WTC11 (cell line): ENCODE data around the gene RRBP1. TPM values are rescaled to one million over a fixed set of nuclear protein-coding genes. Genes with fewer than 3 reads are reported as not detected.
A peak's percentile ranks its signal among the peaks of the same experiment; 100 is the strongest.

Source experiments
- ATAC-seq: fragments of 200-7000 bp; cut with Tn5 transposase; 2 replicates; pipeline ENCODE4 v1.10.0; 2021; ENCODE audit warnings: mild to moderate bottlenecking, moderate library complexity
- CTCF ChIA-PET: fragments of 300-600 bp; sonication (Branson Sonifier 250); formaldehyde crosslinking; loops from one replicate; lab custom pipeline; 2021; ENCODE audit warnings: antibody characterized with exemption; lab: Charles Lee
- POLR2A ChIA-PET: fragments of 350-600 bp; sonication (Branson Sonifier 250); formaldehyde crosslinking; loops from one replicate; lab custom pipeline; 2021; ENCODE audit warnings: antibody characterized with exemption; lab: Charles Lee
- DNase-seq: peaks from one replicate; pipeline ENCODE4 v3.0.0; 2021; ENCODE audit warnings: low spot score
- H3K27ac Mint-ChIP-seq: 2 replicates; pipeline ENCODE4 v1.8.0; 2021; ENCODE audit warnings: mixed read lengths
- H3K27me3 Mint-ChIP-seq: 2 replicates; pipeline ENCODE4 v1.8.0; 2021; ENCODE audit warnings: low read depth, mild to moderate bottlenecking, moderate library complexity, mixed read lengths
- H3K36me3 Mint-ChIP-seq: 2 replicates; pipeline ENCODE4 v1.8.0; 2021; ENCODE audit warnings: mixed read lengths
- H3K4me1 Mint-ChIP-seq: 2 replicates; pipeline ENCODE4 v1.8.0; 2022; ENCODE audit warnings: mixed read lengths
- H3K4me3 Mint-ChIP-seq: 2 replicates; pipeline ENCODE4 v1.8.0; 2021; ENCODE audit warnings: mild to moderate bottlenecking, moderate library complexity, mixed read lengths
- H3K9me3 Mint-ChIP-seq: 2 replicates; pipeline ENCODE4 v1.8.0; 2021; ENCODE audit warnings: mixed read lengths
- CDX4 ChIP-seq: fragments of 250-450 bp; sonication (Bioruptor Pico); IDR thresholded peaks from 2 replicates; pipeline ENCODE4 v1.9.0; 2021; ENCODE audit warnings: moderate library complexity, mild to moderate bottlenecking, inconsistent platforms, borderline replicate concordance
- FOXK1 ChIP-seq: sonication (generic); formaldehyde crosslinking; IDR thresholded peaks from 2 replicates; pipeline ENCODE4 v1.8.0; 2022; ENCODE audit warnings: mild to moderate bottlenecking, moderate library complexity, missing genetic modification reagents
- FOXP1 ChIP-seq: sonication (generic); formaldehyde crosslinking; IDR thresholded peaks from 2 replicates; pipeline ENCODE4 v1.8.0; 2022; ENCODE audit warnings: missing genetic modification reagents, mild to moderate bottlenecking, moderate library complexity, borderline replicate concordance
- GTF2I ChIP-seq: fragments of 250-450 bp; sonication (Bioruptor Pico); conservative IDR thresholded peaks from 2 replicates; pipeline ENCODE4 v1.4.0; 2021; ENCODE audit warnings: mild to moderate bottlenecking
- IRF2 ChIP-seq: sonication (generic); formaldehyde crosslinking; IDR thresholded peaks from 2 replicates; pipeline ENCODE4 v1.8.0; 2022; ENCODE audit warnings: low read depth, missing genetic modification reagents, borderline replicate concordance
- KAT7 ChIP-seq: sonication (generic); formaldehyde crosslinking; IDR thresholded peaks from 2 replicates; pipeline ENCODE4 v1.8.1; 2023; ENCODE audit warnings: missing genetic modification reagents, mild to moderate bottlenecking, borderline replicate concordance
- MYBL2 ChIP-seq: sonication (generic); formaldehyde crosslinking; IDR thresholded peaks from 2 replicates; pipeline ENCODE4 v1.8.1; 2023; ENCODE audit warnings: mild to moderate bottlenecking, moderate library complexity, missing genetic modification reagents
- NR1H2 ChIP-seq: sonication (generic); formaldehyde crosslinking; IDR thresholded peaks from 2 replicates; pipeline ENCODE4 v1.9.0; 2021; ENCODE audit warnings: mild to moderate bottlenecking, moderate library complexity, missing genetic modification reagents
- NR2C2 ChIP-seq: sonication (generic); formaldehyde crosslinking; IDR thresholded peaks from 2 replicates; pipeline ENCODE4 v1.8.0; 2022; ENCODE audit warnings: mild to moderate bottlenecking, missing genetic modification reagents
- NR3C1 ChIP-seq: sonication (generic); formaldehyde crosslinking; conservative IDR thresholded peaks from 2 replicates; pipeline ENCODE4 v1.8.1; 2023; ENCODE audit warnings: low read depth, mild to moderate bottlenecking, missing genetic modification reagents
- PREB ChIP-seq: sonication (generic); formaldehyde crosslinking; IDR thresholded peaks from 2 replicates; pipeline ENCODE4 v1.8.1; 2022; ENCODE audit warnings: mild to moderate bottlenecking, missing genetic modification reagents, moderate library complexity, borderline replicate concordance
- PRRX2 ChIP-seq: fragments of 250-450 bp; sonication (Bioruptor Pico); IDR thresholded peaks from 2 replicates; pipeline ENCODE4 v1.8.0; 2021; ENCODE audit warnings: mild to moderate bottlenecking
- RELA ChIP-seq: sonication (generic); formaldehyde crosslinking; IDR thresholded peaks from 2 replicates; pipeline ENCODE4 v1.8.1; 2022; ENCODE audit warnings: missing genetic modification reagents, mild to moderate bottlenecking, borderline replicate concordance
- SP1 ChIP-seq: sonication (generic); formaldehyde crosslinking; conservative IDR thresholded peaks from 2 replicates; pipeline ENCODE4 v1.8.1; 2022; ENCODE audit warnings: missing genetic modification reagents
- TCF7 ChIP-seq: sonication (generic); formaldehyde crosslinking; IDR thresholded peaks from 2 replicates; pipeline ENCODE4 v1.8.0; 2022; ENCODE audit warnings: mild to moderate bottlenecking, low read depth, missing genetic modification reagents, moderate library complexity
- TP53 ChIP-seq: sonication (generic); formaldehyde crosslinking; IDR thresholded peaks from 2 replicates; pipeline ENCODE4 v1.8.1; 2023; ENCODE audit warnings: mild to moderate bottlenecking, missing genetic modification reagents
- USF2 ChIP-seq: sonication (generic); formaldehyde crosslinking; IDR thresholded peaks from 2 replicates; pipeline ENCODE4 v1.8.1; 2023; ENCODE audit warnings: mild to moderate bottlenecking, missing genetic modification reagents, moderate library complexity
- ZBTB43 ChIP-seq: sonication (generic); formaldehyde crosslinking; IDR thresholded peaks from 2 replicates; pipeline ENCODE4 v1.8.1; 2023; ENCODE audit warnings: mild to moderate bottlenecking, missing genetic modification reagents
- ZNF138 ChIP-seq: sonication (generic); formaldehyde crosslinking; conservative IDR thresholded peaks from 2 replicates; pipeline ENCODE4 v1.8.1; 2022; ENCODE audit warnings: mild to moderate bottlenecking, moderate library complexity, missing genetic modification reagents
- ZNF532 ChIP-seq: fragments of 250-450 bp; sonication (Bioruptor Pico); IDR thresholded peaks from 2 replicates; pipeline ENCODE4 v1.9.0; 2021; ENCODE audit warnings: mild to moderate bottlenecking, borderline replicate concordance
- total RNA-seq: library from RNA; stranded (reverse); gene quantifications from 3 replicates; pipeline ENCODE4 v1.2.3, GENCODE V29; 2021

Gene RRBP1
- total RNA-seq, 1 experiment from 2014 or later, result 171 TPM

- H3K36me3 Mint-ChIP-seq, result no peaks in the 10 kb centered on the region
- no peaks in the 10 kb centered on the region for H3K27me3 Mint-ChIP-seq
- DNase-seq (no peak), ATAC-seq (no peak)
- POLR2A ChIA-PET, result interaction anchor here (1.4 kb wide), 1 partner anchor 12 kb away, joined by 4 read pairs; no protein-coding TSS in a partner anchor
- no peak overlapping the region for H3K4me3 Mint-ChIP-seq
- H3K27ac Mint-ChIP-seq, result peak overlapping the region; percentile 20
- no peak for TF ChIP-seq NR1H2 (CRISPR knock-in tag)
- peaks cover 80% of the 10 kb centered on the region for H3K4me1 Mint-ChIP-seq
- CTCF ChIA-PET, result interaction anchor here (1.2 to 2.9 kb wide), 3 partner anchors 12 to 271 kb away, joined by 3 to 8 read pairs (median 5); partner anchors contain the start of gene RRBP1
- no peaks in the 10 kb centered on the region for H3K9me3 Mint-ChIP-seq
Observed at GRCh38 chr20:17668432-17668831, 13.6 kb downstream of the RRBP1 start.

- POLR2A ChIA-PET, result interaction anchor here (1.4 kb wide), 1 partner anchor 13 kb away, joined by 4 read pairs; no protein-coding TSS in a partner anchor
- TF ChIP-seq RELA (no peak), ZBTB43 (CRISPR knock-in tag) (no peak), FOXP1 (CRISPR knock-in tag) (no peak), CDX4 (CRISPR knock-in tag) (no peak), ZNF532 (no peak), IRF2 (CRISPR knock-in tag) (no peak), GTF2I (CRISPR knock-in tag) (no peak), PREB (CRISPR knock-in tag) (no peak), FOXK1 (CRISPR knock-in tag) (no peak), ZNF138 (CRISPR knock-in tag) (no peak), SP1 (CRISPR knock-in tag) (no peak), NR2C2 (CRISPR knock-in tag) (no peak), KAT7 (CRISPR knock-in tag) (no peak), TP53 (CRISPR knock-in tag) (no peak), USF2 (CRISPR knock-in tag) (no peak), PRRX2 (CRISPR knock-in tag) (no peak), MYBL2 (CRISPR knock-in tag) (no peak), TCF7 (CRISPR knock-in tag) (no peak), NR3C1 (CRISPR knock-in tag) (no peak)
- DNase-seq (no peak), ATAC-seq (no peak)
- Mint-ChIP-seq H3K27me3 (no peaks in the 10 kb centered on the region), H3K4me1 (peaks cover 82% of the 10 kb centered on the region), H3K4me3 (no peak overlapping the region), H3K27ac (peak overlapping the region; percentile 35), H3K9me3 (no peaks in the 10 kb centered on the region), H3K36me3 (0 out of 2 replicates have a peak, but pooled peaks cover under 1% of the 10 kb centered on the region)
- CTCF ChIA-PET, result interaction anchor here (1.2 to 3.7 kb wide), 6 partner anchors 13 to 272 kb away, joined by 3 to 21 read pairs (median 6); partner anchors contain the start of gene RRBP1
Observed at GRCh38 chr20:17667445-17667844, 14.6 kb downstream of the RRBP1 start.
